Thyroid gland (tissue), 4 donors: ENCODE data around the gene SLCO3A1. TPM values are rescaled to one million over a fixed set of nuclear protein-coding genes. Genes with fewer than 3 reads are reported as not detected.

Experiments
- DNase-seq, 2 donors: peaks; one replicate each; pipeline ENCODE4 v3.0.0-alpha.2; 2019
- H3K27ac ChIP-seq, 3 donors: fragments of 200-600 bp; sonication (generic); 1 replicate in 2 of 3; 2 replicates in 1 of 3; pipeline ENCODE4 v1.5.1; 2016 to 2019; ENCODE audit warnings: mild to moderate bottlenecking in 1 of 3, moderate library complexity in 1 of 3
- H3K27me3 ChIP-seq: fragments of 200-600 bp; sonication (generic); one replicate; pipeline ENCODE4 v1.5.1; 2019
- H3K36me3 ChIP-seq, 2 donors: fragments of 200-600 bp; sonication (generic); one replicate each; pipeline ENCODE4 v1.5.1; 2016 to 2019
- H3K4me1 ChIP-seq, 2 donors: fragments of 200-600 bp; sonication (generic); one replicate each; pipeline ENCODE4 v1.5.1; 2017 to 2019
- H3K4me3 ChIP-seq, 3 donors: fragments of 200-600 bp; sonication (generic); replicated peaks in 1 of 3; 1 replicate in 2 of 3; 2 replicates in 1 of 3; pipeline ENCODE4 v1.5.1; 2016; ENCODE audit warnings: mild to moderate bottlenecking in 1 of 3
- H3K9me3 ChIP-seq: fragments of 200-600 bp; sonication (generic); one replicate; pipeline ENCODE4 v1.5.1; 2017
- POLR2A ChIP-seq, 2 donors: fragments of 450-650 bp; IDR thresholded peaks; one replicate each; pipeline ENCODE4 v1.6.1; 2017; ENCODE audit warnings: antibody characterized with exemption in 2 of 2, mild to moderate bottlenecking in 2 of 2, moderate library complexity in 1 of 2
- WGBS, 2 donors: methylation state at CpG; one replicate each; pipeline ENCODE4 v1.1.5; 2017; 5-methylcytosine and 5-hydroxymethylcytosine counted together
- intact Hi-C: fragments of 100-400 bp; cut with DNase I; formaldehyde crosslinking; loops from one replicate; pipeline ENCODE4 v1.15.1; 2023
- total RNA-seq, 4 donors: library from RNA; depleted of rRNA; stranded (reverse); fragments of >200 nt; gene quantifications; one replicate each; pipeline ENCODE4 v1.2.3, GENCODE V29; 2016
- TF ChIP-seq, protein P1 (sequence below), 6 experiments: fragments of 200-600 bp in 3 of 6; fragments of 450-650 bp in 3 of 6; sonication (generic) in 3 of 6; IDR thresholded peaks; one replicate each; pipeline ENCODE4 v1.5.1; 2016 to 2019; ENCODE audit warnings: antibody characterized with exemption in 6 of 6, mild to moderate bottlenecking in 2 of 6, inconsistent platforms in 1 of 6, moderate library complexity in 1 of 6

SLCO3A1 gene
- total RNA-seq, 4 donors from 2014 or later: 23.3 to 31.4 (median 28.0) TPM

DNA sequence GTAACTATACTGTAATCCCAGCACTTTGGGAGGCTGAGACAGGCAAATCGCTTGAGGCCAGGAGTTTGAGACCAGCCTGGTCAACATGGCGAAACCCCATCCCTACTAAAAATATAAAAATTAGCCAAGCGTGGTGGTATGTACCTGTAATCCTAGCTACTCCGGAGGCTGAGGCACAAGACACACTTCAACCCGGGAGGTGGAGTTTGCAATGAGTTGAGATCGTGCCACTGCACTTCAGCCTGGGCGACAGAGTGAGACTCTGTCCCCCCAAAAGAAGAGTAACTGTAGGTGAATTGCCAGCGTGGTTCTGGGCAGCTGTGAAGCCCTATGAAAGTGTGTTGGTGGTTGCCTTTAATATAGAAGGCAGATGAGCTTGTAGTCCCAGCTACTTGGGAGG, 95.9 kb downstream of the SLCO3A1 start:
- H3K4me3 ChIP-seq: no peak overlapping the region
- peaks cover 18 to 52% of the 10 kb centered on the region in 2 donors for H3K4me1 ChIP-seq
- no peaks in the 10 kb centered on the region for H3K9me3 ChIP-seq
- intact Hi-C loops: loop anchor here (10.0 kb wide), 1 partner anchor 95 kb away; the partner anchor contains the start of gene SLCO3A1
- peak; percentile 63 to 75 for DNase-seq
- no peaks in the 10 kb centered on the region for H3K36me3 ChIP-seq
- H3K27ac ChIP-seq: peak overlapping the region in 1 of 3 donors; percentile 22
- no peak for TF ChIP-seq POLR2A (IDR thresholded peaks at IDR 0.05)
- TF ChIP-seq, protein P1, sequence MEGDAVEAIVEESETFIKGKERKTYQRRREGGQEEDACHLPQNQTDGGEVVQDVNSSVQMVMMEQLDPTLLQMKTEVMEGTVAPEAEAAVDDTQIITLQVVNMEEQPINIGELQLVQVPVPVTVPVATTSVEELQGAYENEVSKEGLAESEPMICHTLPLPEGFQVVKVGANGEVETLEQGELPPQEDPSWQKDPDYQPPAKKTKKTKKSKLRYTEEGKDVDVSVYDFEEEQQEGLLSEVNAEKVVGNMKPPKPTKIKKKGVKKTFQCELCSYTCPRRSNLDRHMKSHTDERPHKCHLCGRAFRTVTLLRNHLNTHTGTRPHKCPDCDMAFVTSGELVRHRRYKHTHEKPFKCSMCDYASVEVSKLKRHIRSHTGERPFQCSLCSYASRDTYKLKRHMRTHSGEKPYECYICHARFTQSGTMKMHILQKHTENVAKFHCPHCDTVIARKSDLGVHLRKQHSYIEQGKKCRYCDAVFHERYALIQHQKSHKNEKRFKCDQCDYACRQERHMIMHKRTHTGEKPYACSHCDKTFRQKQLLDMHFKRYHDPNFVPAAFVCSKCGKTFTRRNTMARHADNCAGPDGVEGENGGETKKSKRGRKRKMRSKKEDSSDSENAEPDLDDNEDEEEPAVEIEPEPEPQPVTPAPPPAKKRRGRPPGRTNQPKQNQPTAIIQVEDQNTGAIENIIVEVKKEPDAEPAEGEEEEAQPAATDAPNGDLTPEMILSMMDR (IDR thresholded peaks at IDR 0.05): no peak
- 48 to 60% methylated on average over 8 of the region's 8 CpGs for WGBS, 2 donors
- H3K27me3 ChIP-seq: no peaks in the 10 kb centered on the region

DNA sequence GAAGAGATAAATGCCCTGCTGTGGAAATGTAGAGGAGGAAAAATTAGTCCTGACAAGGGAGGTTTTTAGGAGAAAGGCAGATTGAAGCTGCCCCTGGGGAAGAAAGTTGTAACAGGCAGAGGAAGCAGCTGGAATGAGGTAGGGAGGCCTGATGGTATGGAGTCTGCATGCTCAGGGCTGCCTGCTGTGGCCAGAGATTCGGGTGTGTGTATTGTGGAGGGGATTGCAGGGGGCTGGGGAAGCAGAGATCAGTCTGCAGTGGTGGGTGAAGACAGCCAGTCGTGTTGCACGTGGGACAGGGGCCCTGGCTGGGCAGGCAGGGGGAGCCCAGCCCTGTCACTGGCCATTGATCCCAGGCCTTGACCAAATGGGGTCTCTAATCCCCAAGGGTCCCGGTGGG, 96.5 kb downstream of the SLCO3A1 start:
- intact Hi-C loops: no loop called here
- H3K27me3 ChIP-seq: no peaks in the 10 kb centered on the region
- no peak for DNase-seq
- no peaks in the 10 kb centered on the region for H3K9me3 ChIP-seq
- H3K27ac ChIP-seq: no peak overlapping the region
- no peak overlapping the region for H3K4me3 ChIP-seq
- H3K36me3 ChIP-seq: no peaks in the 10 kb centered on the region
- TF ChIP-seq, protein P1 (IDR thresholded peaks at IDR 0.05): no peak
- no peak for TF ChIP-seq POLR2A (IDR thresholded peaks at IDR 0.05)
- WGBS, 2 donors: 77 to 92% methylated on average over 4 of the region's 4 CpGs
- H3K4me1 ChIP-seq: peaks cover 15 to 53% of the 10 kb centered on the region in 2 donors

DNA sequence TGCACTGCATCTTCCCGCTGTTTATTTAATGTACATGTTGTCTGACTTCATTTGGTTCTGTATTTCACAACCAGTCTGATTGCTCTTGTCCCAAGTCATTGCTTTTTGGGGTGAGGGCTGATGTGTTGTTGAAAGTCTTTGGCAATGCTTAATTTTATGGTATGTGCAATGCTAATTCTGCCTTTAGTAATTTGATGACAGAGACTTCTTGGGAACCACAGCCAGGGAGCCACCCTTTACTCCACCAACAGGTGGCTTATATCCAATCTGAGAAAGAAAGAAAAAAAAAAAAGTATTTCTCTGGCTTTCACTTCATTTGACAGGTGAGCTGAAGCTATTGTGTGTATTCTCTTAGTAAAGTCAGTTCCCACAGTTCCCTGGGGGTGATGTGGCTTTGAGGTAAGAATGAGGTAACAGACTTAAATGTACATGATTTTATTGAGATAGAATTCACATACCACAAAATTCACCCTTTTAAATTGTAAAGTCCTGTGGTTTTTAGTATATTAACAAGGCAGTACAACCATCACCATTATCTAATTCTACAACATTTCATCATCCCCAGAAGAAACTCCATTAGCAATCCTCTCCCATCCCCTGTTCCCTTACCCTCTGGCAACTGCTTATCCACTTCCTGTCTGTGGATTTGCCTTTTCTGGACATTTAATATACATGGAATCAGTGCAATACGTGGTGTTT, 97.3 kb downstream of the SLCO3A1 start:
- intact Hi-C loops: no loop called here
- 91% methylated on average over 2 of the region's 2 CpGs for WGBS, 2 donors
- Histone ChIP-seq H3K9me3 (no peaks in the 10 kb centered on the region), H3K27ac (no peak overlapping the region), H3K4me1 (peaks cover 15 to 52% of the 10 kb centered on the region in 2 donors), H3K4me3 (no peak overlapping the region), H3K36me3 (no peaks in the 10 kb centered on the region), H3K27me3 (no peaks in the 10 kb centered on the region)
- no peak for TF ChIP-seq POLR2A (IDR thresholded peaks at IDR 0.05)
- TF ChIP-seq, protein P1 (IDR thresholded peaks at IDR 0.05): no peak
- DNase-seq: no peak

DNA sequence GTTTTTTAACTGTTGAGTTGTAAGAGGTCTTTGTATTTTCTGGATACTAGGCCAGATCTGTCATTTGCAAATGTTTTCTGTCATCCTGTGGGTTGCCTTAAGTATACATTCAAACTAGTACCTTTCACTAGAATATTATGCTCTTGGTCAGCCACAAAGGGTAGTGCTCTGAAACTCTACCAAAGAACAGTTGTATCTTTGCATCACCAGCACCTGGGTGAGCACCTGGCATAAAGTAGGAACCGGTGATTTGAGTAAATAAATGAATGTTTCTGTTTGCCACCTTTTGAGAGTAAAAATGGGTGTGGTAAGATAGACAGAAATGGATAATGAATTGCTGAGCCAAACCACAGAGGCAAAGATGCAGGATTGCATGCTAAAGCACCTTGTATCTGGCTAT, 98.7 kb downstream of the SLCO3A1 start:
- 90 to 96% methylated on average over 1 of the region's 1 CpG for WGBS, 2 donors
- no peak for DNase-seq
- Histone ChIP-seq H3K4me3 (no peak overlapping the region), H3K36me3 (no peaks in the 10 kb centered on the region), H3K27ac (no peak overlapping the region), H3K9me3 (no peaks in the 10 kb centered on the region), H3K27me3 (no peaks in the 10 kb centered on the region), H3K4me1 (peaks cover 15 to 55% of the 10 kb centered on the region in 2 donors)
- no peak for TF ChIP-seq POLR2A (IDR thresholded peaks at IDR 0.05)
- TF ChIP-seq, protein P1 (IDR thresholded peaks at IDR 0.05): no peak
- intact Hi-C loops: no loop called here

DNA sequence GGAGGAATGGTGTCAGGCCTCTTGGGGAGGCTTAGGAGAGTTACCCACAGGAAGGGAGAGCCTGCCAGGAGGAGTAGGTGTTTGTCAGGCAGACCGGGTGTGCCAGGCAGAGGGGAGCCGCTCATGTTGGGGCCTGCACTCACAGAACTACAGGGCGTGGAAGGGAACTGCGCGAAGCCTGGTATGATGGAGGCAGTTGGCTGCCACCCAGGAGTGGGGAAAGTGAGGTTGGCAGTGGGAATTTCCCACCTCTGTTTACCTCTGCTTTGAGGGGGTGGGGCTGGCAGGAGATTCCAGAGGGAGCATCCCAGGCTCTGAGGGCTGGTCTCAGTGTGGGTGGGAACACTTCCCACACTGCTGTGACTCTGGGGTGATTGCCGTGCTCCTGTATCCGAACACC, 99.9 kb downstream of the SLCO3A1 start:
- Histone ChIP-seq H3K4me1 (peaks cover 8 to 45% of the 10 kb centered on the region in 2 donors), H3K9me3 (no peaks in the 10 kb centered on the region), H3K27me3 (no peaks in the 10 kb centered on the region), H3K4me3 (no peak overlapping the region), H3K36me3 (no peaks in the 10 kb centered on the region), H3K27ac (peak overlapping the region in 2 of 3 donors; percentile 10 to 14)
- intact Hi-C loops: no loop called here
- TF ChIP-seq, protein P1 (IDR thresholded peaks at IDR 0.05): no peak
- TF ChIP-seq POLR2A (IDR thresholded peaks at IDR 0.05): no peak
- peak; percentile 78 to 81 for DNase-seq
- WGBS, 2 donors: 48 to 65% methylated on average over 7 of the region's 7 CpGs
